Mesendoderm (in vitro differentiated cells): ENCODE measurements around the gene UBE2E2. TPM values are rescaled to one million over a fixed set of nuclear protein-coding genes. Genes with fewer than 3 reads are reported as not detected.

Experiments used
- DNase-seq: peaks from one replicate; pipeline ENCODE4 v3.0.0; 2013
- H2AK5ac ChIP-seq: 2 replicates; pipeline ENCODE4 v1.6.1; 2013; ENCODE audit warnings: low read length, inconsistent platforms
- H2BK120ac ChIP-seq: 2 replicates; pipeline ENCODE4 v1.6.1; 2013; ENCODE audit warnings: low read depth, mild to moderate bottlenecking, low read length, moderate library complexity, mixed read lengths
- H2BK15ac ChIP-seq: replicated peaks from 2 replicates; pipeline ENCODE4 v1.6.1; 2013; ENCODE audit warnings: low read depth, mild to moderate bottlenecking, moderate library complexity
- H2BK5ac ChIP-seq: 2 replicates; pipeline ENCODE4 v1.6.1; 2013; ENCODE audit warnings: low read length, inconsistent platforms
- H3K18ac ChIP-seq: 2 replicates; pipeline ENCODE4 v1.6.1; 2013; ENCODE audit warnings: mild to moderate bottlenecking, low read length, mixed read lengths
- H3K23ac ChIP-seq: one replicate; pipeline ENCODE4 v1.6.1; 2013; ENCODE audit warnings: low read length
- H3K27ac ChIP-seq: 2 replicates; pipeline ENCODE4 v1.5.1; 2013; ENCODE audit warnings: low read depth, mild to moderate bottlenecking, inconsistent platforms, low read length, moderate library complexity
- H3K27me3 ChIP-seq: 2 replicates; pipeline ENCODE4 v1.6.1; 2013; ENCODE audit warnings: low read length, control low read depth, mild to moderate bottlenecking, inconsistent platforms; ENCODE audit not compliant: insufficient read depth, poor library complexity
- H3K36me3 ChIP-seq: 2 replicates; pipeline ENCODE4 v1.6.1; 2013; ENCODE audit warnings: low read length, inconsistent platforms; ENCODE audit not compliant: control insufficient read depth, insufficient read depth
- H3K4ac ChIP-seq: one replicate; pipeline ENCODE4 v1.6.1; 2013; ENCODE audit warnings: low read depth, mild to moderate bottlenecking, low read length, moderate library complexity
- H3K4me1 ChIP-seq: 2 replicates; pipeline ENCODE4 v1.6.1; 2013; ENCODE audit warnings: low read depth, low read length, inconsistent platforms; ENCODE audit not compliant: control insufficient read depth
- H3K4me2 ChIP-seq: 2 replicates; pipeline ENCODE4 v1.6.1; 2013; ENCODE audit warnings: low read length
- H3K4me3 ChIP-seq: 2 replicates; pipeline ENCODE4 v1.5.1; 2013; ENCODE audit warnings: mild to moderate bottlenecking, low read length
- H3K56ac ChIP-seq: one replicate; pipeline ENCODE4 v1.6.1; 2013; ENCODE audit warnings: low read length
- H3K79me1 ChIP-seq: 2 replicates; pipeline ENCODE4 v1.6.1; 2013; ENCODE audit warnings: low read length, inconsistent platforms
- H3K79me2 ChIP-seq: 2 replicates; pipeline ENCODE4 v1.6.1; 2013; ENCODE audit warnings: mild to moderate bottlenecking, low read length; ENCODE audit not compliant: control insufficient read depth, insufficient read depth
- H3K9ac ChIP-seq: 2 replicates; pipeline ENCODE4 v1.6.1; 2013; ENCODE audit warnings: low read length, inconsistent platforms
- H4K5ac ChIP-seq: one replicate; pipeline ENCODE4 v1.6.1; 2013; ENCODE audit warnings: low read length
- H4K8ac ChIP-seq: one replicate; pipeline ENCODE4 v1.6.1; 2013; ENCODE audit warnings: low read depth, mild to moderate bottlenecking, control low read depth, low read length, moderate library complexity
- WGBS: extraction: QIAGEN DNeasy Blood & Tissue Kit; methylation state at CpG from one replicate; pipeline ENCODE4 v1.1.7; 2013; ENCODE audit warnings: low lambda C conversion rate, missing lambda C conversion rate; ENCODE audit not compliant: insufficient coverage; ENCODE audit errors: extremely low coverage; 5-methylcytosine and 5-hydroxymethylcytosine counted together
- polyA plus RNA-seq, 2 experiments: library from polyadenylated mRNA; stranded (reverse); fragments of 200-250 nt; gene quantifications; one replicate each; pipeline ENCODE4 v1.2.3, GENCODE V29; 2013

Gene UBE2E2
- polyA plus RNA-seq (2013, experiment 1 of 2), result 23.6 TPM
- polyA plus RNA-seq (2013, experiment 2 of 2), result 24.9 TPM

GRCh38 chr3:23202921-23203707 is at the start of gene UBE2E2:
Gene UBE2E2 (plus strand): TSS chr3:23203327.
- Histone ChIP-seq H4K5ac (no peak within 1 kb of the TSS), H3K4ac (peak within 1 kb of the TSS; percentile 22), H3K27ac (peak within 1 kb of the TSS; percentile 63), H3K4me3 (peak within 1 kb of the TSS; percentile 77), H3K27me3 (no peaks in the 10 kb centered on the region), H3K36me3 (no peaks in the 10 kb centered on the region), H2BK15ac (no peak within 1 kb of the TSS), H4K8ac (no peak within 1 kb of the TSS), H3K9ac (peak within 1 kb of the TSS; percentile 83), H3K79me1 (peaks cover 2% of the 10 kb centered on the region), H3K79me2 (peaks cover 6% of the 10 kb centered on the region), H3K18ac (peak within 1 kb of the TSS; percentile 89), H2AK5ac (no peak within 1 kb of the TSS), H3K4me2 (peak within 1 kb of the TSS; percentile 81), H3K56ac (peak within 1 kb of the TSS; percentile 95), H3K4me1 (peaks cover 6% of the 10 kb centered on the region), H3K23ac (peak within 1 kb of the TSS; percentile 20), H2BK120ac (no peak within 1 kb of the TSS), H2BK5ac (peak within 1 kb of the TSS; percentile 66)
- WGBS, result no CpG with 5 or more reads among the region's 101 CpGs
- peak; percentile 87 for DNase-seq

DNA sequence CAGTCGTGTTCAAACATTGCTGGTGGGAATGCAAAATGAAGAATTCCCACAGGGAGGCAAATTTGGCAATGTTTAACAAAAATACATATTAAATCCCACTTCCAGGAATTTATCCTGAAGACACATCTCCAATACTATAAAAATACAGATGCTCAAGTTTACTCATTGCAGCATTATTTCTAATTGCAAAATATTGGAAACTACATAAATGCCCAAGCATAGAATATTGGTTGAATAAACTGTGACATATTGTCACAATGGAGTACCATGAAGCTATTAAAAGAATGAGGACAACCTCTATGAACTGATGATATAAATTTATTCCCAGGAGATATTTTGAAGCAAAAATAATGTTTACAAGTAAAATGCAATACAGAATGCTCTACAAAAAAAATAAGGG is 49.7 kb upstream of the UBE2E2 start:
- H3K79me2 ChIP-seq, result no peaks in the 10 kb centered on the region
- no peak overlapping the region for H2AK5ac ChIP-seq
- no peak overlapping the region for H3K9ac ChIP-seq
- no peaks in the 10 kb centered on the region for H3K4me1 ChIP-seq
- no peak overlapping the region for H3K4me2 ChIP-seq
- H3K79me1 ChIP-seq, result no peaks in the 10 kb centered on the region
- no peak overlapping the region for H3K27ac ChIP-seq
- no peak overlapping the region for H4K8ac ChIP-seq
- no peak overlapping the region for H3K56ac ChIP-seq
- H3K36me3 ChIP-seq, result no peaks in the 10 kb centered on the region
- H3K23ac ChIP-seq, result no peak overlapping the region
- H4K5ac ChIP-seq, result no peak overlapping the region
- no peak overlapping the region for H2BK120ac ChIP-seq
- H3K18ac ChIP-seq, result no peak overlapping the region
- no peak overlapping the region for H3K4me3 ChIP-seq
- WGBS, result no CpG with 5 or more reads among the region's 1 CpG
- H3K27me3 ChIP-seq, result no peaks in the 10 kb centered on the region
- DNase-seq, result no peak
- H2BK5ac ChIP-seq, result no peak overlapping the region
- no peak overlapping the region for H3K4ac ChIP-seq
- no peak overlapping the region for H2BK15ac ChIP-seq

DNA sequence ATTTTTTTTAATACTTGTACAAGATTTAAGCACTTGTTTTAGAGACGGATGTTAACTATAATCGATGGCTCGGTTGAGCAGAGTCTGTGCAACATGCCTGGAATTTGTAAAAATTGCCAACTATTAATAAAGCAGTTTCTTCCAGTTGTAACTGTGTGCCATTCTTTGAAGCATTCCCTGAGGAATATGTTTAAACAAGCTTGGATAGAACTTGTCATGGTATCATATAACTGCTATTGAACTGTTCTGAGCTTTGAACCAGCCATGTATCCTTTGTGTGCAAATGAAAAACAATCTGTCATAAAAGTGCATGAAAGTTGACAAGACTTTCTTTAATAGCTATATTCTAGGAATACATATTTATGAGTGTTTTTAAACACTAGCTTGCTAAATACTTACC is 45.8 kb upstream of the UBE2E2 start:
- Histone ChIP-seq H4K5ac (no peak overlapping the region), H3K18ac (no peak overlapping the region), H2BK15ac (no peak overlapping the region), H2BK5ac (no peak overlapping the region), H3K23ac (no peak overlapping the region), H2BK120ac (no peak overlapping the region), H3K27ac (no peak overlapping the region), H3K4me1 (no peaks in the 10 kb centered on the region), H3K4me2 (no peak overlapping the region), H3K36me3 (no peaks in the 10 kb centered on the region), H3K4me3 (no peak overlapping the region), H3K9ac (no peak overlapping the region), H4K8ac (no peak overlapping the region), H3K79me1 (no peaks in the 10 kb centered on the region), H3K27me3 (no peaks in the 10 kb centered on the region), H3K4ac (no peak overlapping the region), H3K79me2 (no peaks in the 10 kb centered on the region), H3K56ac (no peak overlapping the region), H2AK5ac (no peak overlapping the region)
- no CpG with 5 or more reads among the region's 3 CpGs for WGBS
- DNase-seq, result no peak

GRCh38 chr3:23159929-23160328 is 43.2 kb upstream of the UBE2E2 start:
- Histone ChIP-seq H2BK15ac (no peak overlapping the region), H3K4me3 (no peak overlapping the region), H3K27me3 (no peaks in the 10 kb centered on the region), H3K4ac (no peak overlapping the region), H3K36me3 (no peaks in the 10 kb centered on the region), H3K79me2 (no peaks in the 10 kb centered on the region), H3K23ac (no peak overlapping the region), H4K5ac (no peak overlapping the region), H3K9ac (no peak overlapping the region), H2BK120ac (no peak overlapping the region), H2AK5ac (no peak overlapping the region), H3K4me2 (no peak overlapping the region), H2BK5ac (no peak overlapping the region), H3K79me1 (no peaks in the 10 kb centered on the region), H3K56ac (no peak overlapping the region), H3K18ac (no peak overlapping the region), H4K8ac (no peak overlapping the region), H3K4me1 (no peaks in the 10 kb centered on the region), H3K27ac (no peak overlapping the region)
- DNase-seq, result no peak
- no CpG with 5 or more reads among the region's 2 CpGs for WGBS

DNA sequence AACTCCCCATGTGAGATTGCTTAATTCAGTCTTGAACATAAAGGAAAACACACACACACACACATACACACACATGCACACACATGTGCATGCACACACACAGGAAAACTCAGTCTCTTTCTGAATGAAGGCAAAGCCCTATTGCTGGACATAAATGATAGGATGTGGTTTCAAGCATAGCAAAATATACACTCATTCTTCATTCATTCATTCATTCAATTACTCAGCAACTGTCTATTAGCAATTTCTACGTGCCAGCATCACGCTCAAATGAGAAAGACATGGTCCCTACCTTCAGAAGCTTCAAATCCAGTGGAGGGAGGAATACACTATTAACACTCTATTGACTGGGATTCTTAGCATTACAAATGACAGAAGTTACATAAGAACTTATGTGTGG is 41.8 kb upstream of the UBE2E2 start:
- H3K4ac ChIP-seq, result no peak overlapping the region
- H2AK5ac ChIP-seq, result no peak overlapping the region
- H3K79me1 ChIP-seq, result no peaks in the 10 kb centered on the region
- H3K4me2 ChIP-seq, result no peak overlapping the region
- H3K27me3 ChIP-seq, result no peaks in the 10 kb centered on the region
- H3K23ac ChIP-seq, result no peak overlapping the region
- DNase-seq, result no peak
- no peak overlapping the region for H3K4me3 ChIP-seq
- no peak overlapping the region for H2BK5ac ChIP-seq
- no peak overlapping the region for H4K5ac ChIP-seq
- H3K18ac ChIP-seq, result no peak overlapping the region
- H4K8ac ChIP-seq, result no peak overlapping the region
- H3K4me1 ChIP-seq, result no peaks in the 10 kb centered on the region
- H3K79me2 ChIP-seq, result no peaks in the 10 kb centered on the region
- no peak overlapping the region for H3K56ac ChIP-seq
- H3K9ac ChIP-seq, result no peak overlapping the region
- H3K36me3 ChIP-seq, result no peaks in the 10 kb centered on the region
- H3K27ac ChIP-seq, result no peak overlapping the region
- H2BK120ac ChIP-seq, result no peak overlapping the region
- no peak overlapping the region for H2BK15ac ChIP-seq
- no CpG with 5 or more reads among the region's 2 CpGs for WGBS
